Lung (tissue), 12 donors: ENCODE measurements around the gene CCDC24. TPM values are rescaled to one million over a fixed set of nuclear protein-coding genes. Genes with fewer than 3 reads are reported as not detected.

Source experiments
- ATAC-seq: fragments of 200-7000 bp; cut with Tn5 transposase; one replicate; pipeline ENCODE4 v1.9.1; 2020; ENCODE audit warnings: moderate number of reproducible peaks; ENCODE audit not compliant: insufficient read depth, low FRiP score
- DNase-seq, 3 donors: peaks; one replicate each; pipeline ENCODE4 v3.0.0-alpha.2; 2013 to 2017
- H3K27ac ChIP-seq, 2 donors: one replicate each; pipeline ENCODE4 v1.5.1; 2013; ENCODE audit warnings: mild to moderate bottlenecking in 2 of 2, moderate library complexity in 2 of 2, control low read depth in 1 of 2, inconsistent platforms in 1 of 2, low read depth in 1 of 2, low read length in 1 of 2
- H3K27me3 ChIP-seq, 3 donors: one replicate each; pipeline ENCODE4 v1.5.1; 2013; ENCODE audit warnings: low read length in 2 of 3; ENCODE audit not compliant: control insufficient read depth in 3 of 3, insufficient read depth in 3 of 3
- H3K36me3 ChIP-seq, 4 donors: one replicate each; pipeline ENCODE4 v1.5.1; 2013; ENCODE audit warnings: low read length in 4 of 4, mild to moderate bottlenecking in 1 of 4, moderate library complexity in 1 of 4; ENCODE audit not compliant: control insufficient read depth in 4 of 4, insufficient read depth in 4 of 4
- H3K4me1 ChIP-seq, 5 donors: one replicate each; pipeline ENCODE4 v1.5.1; 2013; ENCODE audit warnings: low read length in 5 of 5, mild to moderate bottlenecking in 2 of 5, moderate library complexity in 1 of 5; ENCODE audit not compliant: control insufficient read depth in 5 of 5, insufficient read depth in 5 of 5
- H3K4me3 ChIP-seq: one replicate; pipeline ENCODE4 v1.5.1; 2013; ENCODE audit warnings: mild to moderate bottlenecking, control low read depth, moderate library complexity
- H3K9ac ChIP-seq, 2 donors: one replicate each; pipeline ENCODE4 v1.5.1; 2013; ENCODE audit warnings: low read length in 2 of 2, control low read depth in 1 of 2; ENCODE audit not compliant: insufficient read depth in 1 of 2
- H3K9me3 ChIP-seq, 4 donors: one replicate each; pipeline ENCODE4 v1.5.1; 2013; ENCODE audit warnings: low read length in 3 of 4, mild to moderate bottlenecking in 1 of 4, moderate library complexity in 1 of 4; ENCODE audit not compliant: control insufficient read depth in 4 of 4, insufficient read depth in 3 of 4
- WGBS, 2 donors: extraction: QIAGEN DNeasy Blood & Tissue Kit; methylation state at CpG; one replicate each; pipeline ENCODE4 v1.1.7; 2013; 5-methylcytosine and 5-hydroxymethylcytosine counted together
- polyA plus RNA-seq, 2 donors: library from polyadenylated mRNA; stranded (reverse); fragments of 200-250 nt; gene quantifications; one replicate each; pipeline ENCODE4 v1.2.1, GENCODE V29; 2013
- total RNA-seq, 2 donors: library from RNA; depleted of rRNA in 1 of 2; stranded (reverse); fragments of >200 nt in 1 of 2; gene quantifications; one replicate each; pipeline ENCODE4 v1.2.1, GENCODE V29; 2014 to 2021
- TF ChIP-seq, protein P1 (sequence below): IDR thresholded peaks from 2 replicates; pipeline ENCODE4 v1.5.1; 2012; ENCODE audit warnings: mild to moderate bottlenecking; ENCODE audit errors: control extremely low read depth, extremely low read depth
- donor health status: control.
- donor health status: control.
- donor health status: Bipolar disorder and iron deficiency.
- donor health status: healthy.
- donor health status: DM: yes; HTN: yes; CAD: no.

The CCDC24 gene
- total and polyA plus RNA-seq, 4 donors = 9.9 to 20.1 (median 13.2) TPM

DNA sequence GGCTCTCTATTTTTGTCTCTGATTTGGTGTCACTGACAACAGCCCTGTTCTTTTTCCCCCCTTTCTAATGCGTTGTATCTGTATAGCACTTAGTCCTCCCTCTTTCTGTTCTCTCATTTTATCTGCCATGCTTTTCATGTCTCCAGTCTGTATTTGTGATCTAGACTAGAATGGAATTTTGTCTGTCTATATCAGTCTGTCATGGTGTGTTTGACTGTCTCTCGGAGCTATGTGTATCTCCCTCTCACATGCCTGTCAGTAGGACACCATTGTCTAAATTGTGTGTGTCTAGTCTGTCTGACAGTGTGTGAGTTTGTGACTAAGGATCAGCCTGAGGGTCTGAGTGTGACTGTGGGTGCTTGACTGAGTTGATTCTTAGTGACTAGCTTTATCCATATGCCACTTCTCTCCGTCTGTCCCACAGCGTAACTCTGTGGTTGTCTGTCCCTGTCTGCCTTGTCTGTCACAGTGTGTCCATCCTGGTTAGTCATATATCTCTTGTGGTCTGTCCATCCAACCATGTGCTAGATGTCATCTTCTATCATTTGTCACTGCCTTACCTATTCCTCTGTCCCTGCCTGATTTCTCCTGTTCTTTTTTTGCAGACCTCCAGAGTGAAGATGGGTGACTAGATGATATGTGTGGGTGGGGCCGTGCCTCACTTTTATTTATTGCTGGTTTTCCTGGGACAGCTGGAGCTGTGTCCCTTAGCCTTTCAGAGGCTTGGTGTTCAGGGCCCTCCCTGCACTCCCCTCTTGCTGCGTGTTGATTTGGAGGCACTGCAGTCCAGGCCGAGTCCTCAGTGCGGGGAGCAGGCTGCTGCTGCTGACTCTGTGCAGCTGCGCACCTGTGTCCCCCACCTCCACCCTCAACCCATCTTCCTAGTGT, 13.8 kb upstream of the CCDC24 start:
- Histone ChIP-seq H3K9me3 (no peaks in the 10 kb centered on the region), H3K9ac (no peak overlapping the region), H3K36me3 (peaks cover 0 to 16% (median 13%) of the 10 kb centered on the region in 4 donors), H3K4me3 (no peak overlapping the region), H3K4me1 (peaks cover 0 to 37% (median 19%) of the 10 kb centered on the region in 5 donors), H3K27me3 (no peaks in the 10 kb centered on the region), H3K27ac (no peak overlapping the region)
- DNase-seq = no peak
- WGBS, 2 donors = 83 to 86% methylated on average over 9 of the region's 9 CpGs
- ATAC-seq = no peak
- TF ChIP-seq, protein P1, sequence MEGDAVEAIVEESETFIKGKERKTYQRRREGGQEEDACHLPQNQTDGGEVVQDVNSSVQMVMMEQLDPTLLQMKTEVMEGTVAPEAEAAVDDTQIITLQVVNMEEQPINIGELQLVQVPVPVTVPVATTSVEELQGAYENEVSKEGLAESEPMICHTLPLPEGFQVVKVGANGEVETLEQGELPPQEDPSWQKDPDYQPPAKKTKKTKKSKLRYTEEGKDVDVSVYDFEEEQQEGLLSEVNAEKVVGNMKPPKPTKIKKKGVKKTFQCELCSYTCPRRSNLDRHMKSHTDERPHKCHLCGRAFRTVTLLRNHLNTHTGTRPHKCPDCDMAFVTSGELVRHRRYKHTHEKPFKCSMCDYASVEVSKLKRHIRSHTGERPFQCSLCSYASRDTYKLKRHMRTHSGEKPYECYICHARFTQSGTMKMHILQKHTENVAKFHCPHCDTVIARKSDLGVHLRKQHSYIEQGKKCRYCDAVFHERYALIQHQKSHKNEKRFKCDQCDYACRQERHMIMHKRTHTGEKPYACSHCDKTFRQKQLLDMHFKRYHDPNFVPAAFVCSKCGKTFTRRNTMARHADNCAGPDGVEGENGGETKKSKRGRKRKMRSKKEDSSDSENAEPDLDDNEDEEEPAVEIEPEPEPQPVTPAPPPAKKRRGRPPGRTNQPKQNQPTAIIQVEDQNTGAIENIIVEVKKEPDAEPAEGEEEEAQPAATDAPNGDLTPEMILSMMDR = no peak

DNA sequence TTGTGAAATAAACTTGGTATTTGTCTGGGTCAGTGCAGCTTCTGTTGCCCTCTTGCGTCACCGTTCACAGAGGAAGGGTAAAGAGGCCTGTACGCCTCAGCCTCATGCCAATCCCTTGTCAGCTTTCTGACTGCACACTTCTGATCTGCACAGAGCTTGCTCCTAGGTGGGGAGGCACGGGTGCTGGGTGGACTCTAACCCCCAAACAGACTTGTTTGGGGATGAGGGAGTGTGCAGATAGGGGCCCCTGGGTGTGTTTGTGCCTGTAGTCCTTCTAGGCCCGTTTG, 13.2 kb upstream of the CCDC24 start:
- no peak for DNase-seq
- H3K36me3 ChIP-seq = peaks cover 0 to 17% (median 13%) of the 10 kb centered on the region in 4 donors
- no peak overlapping the region for H3K4me3 ChIP-seq
- peaks cover 0 to 37% (median 19%) of the 10 kb centered on the region in 5 donors for H3K4me1 ChIP-seq
- H3K9ac ChIP-seq = no peak overlapping the region
- 53 to 68% methylated on average over 5 of the region's 5 CpGs for WGBS, 2 donors
- no peak for ATAC-seq
- no peak overlapping the region for H3K27ac ChIP-seq
- TF ChIP-seq, protein P1 = no peak
- H3K9me3 ChIP-seq = no peaks in the 10 kb centered on the region
- no peaks in the 10 kb centered on the region for H3K27me3 ChIP-seq

DNA sequence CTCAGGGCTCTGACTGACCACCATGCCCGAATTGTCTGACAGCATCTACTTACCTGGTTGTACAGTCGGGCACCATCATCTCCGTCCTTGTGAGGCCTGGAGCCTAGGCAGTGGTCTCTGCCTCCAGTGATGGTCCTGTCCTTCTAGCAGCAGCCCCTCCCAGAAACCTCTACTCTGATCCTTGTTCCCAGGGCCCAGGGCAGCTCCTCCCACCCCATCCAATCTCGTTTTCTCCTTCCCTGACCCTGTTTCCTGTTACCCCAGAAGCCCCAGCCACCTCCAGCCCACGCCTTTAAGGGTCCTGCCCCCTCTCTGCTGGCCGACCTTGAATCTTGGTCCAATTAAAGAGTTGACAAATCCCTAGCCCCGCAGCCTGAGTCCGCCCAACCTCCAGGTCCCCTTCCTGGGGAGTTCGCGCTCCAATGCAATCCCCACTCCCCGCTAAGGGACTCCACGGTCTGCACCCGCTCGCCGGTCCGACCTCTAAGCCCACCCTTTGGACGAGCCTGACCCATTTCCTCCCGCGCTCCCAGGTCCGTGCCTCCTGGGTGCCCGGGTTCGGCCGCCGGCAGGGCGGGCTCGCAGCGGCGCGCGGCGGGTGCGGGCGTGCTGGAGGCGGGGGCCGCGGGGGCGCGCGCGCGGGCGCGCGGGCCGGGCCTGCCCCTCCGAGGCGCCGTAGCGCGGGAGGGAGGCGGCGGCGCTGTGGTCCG, 12.7 kb upstream of the CCDC24 start, which contains the start of gene B4GALT2:
Gene B4GALT2, plus strand, starts transcription at position 660 of the 710 bp plus-strand sequence. CDS start 1,951 bp downstream, outside the sequence.
- Histone ChIP-seq H3K4me1 (peaks cover 0 to 37% (median 19%) of the 10 kb centered on the region in 5 donors), H3K4me3 (peak within 1 kb of the TSS; percentile 42), H3K9ac (no peak within 1 kb of the TSS), H3K27ac (peak within 1 kb of the TSS; percentile 42 to 59), H3K9me3 (no peaks in the 10 kb centered on the region), H3K36me3 (peaks cover 0 to 17% (median 13%) of the 10 kb centered on the region in 4 donors), H3K27me3 (no peaks in the 10 kb centered on the region)
- 6 to 9% methylated on average over 35 to 54 of the region's 54 CpGs for WGBS, 2 donors
- peak; percentile 30 to 59 (median 36) for DNase-seq
- TF ChIP-seq, protein P1 = no peak
- ATAC-seq = no peak
